ENCODE data around the gene FOXF1. TPM values are rescaled to one million over a fixed set of nuclear protein-coding genes. Genes with fewer than 3 reads are reported as not detected.

The FOXF1 gene
- total RNA-seq, 1 donor from 2014 or later = not detected

- no peaks in the 10 kb centered on the region for H3K36me3 ChIP-seq
Measured at GRCh38 chr16:86534779-86535615, 24.7 kb downstream of the FOXF1 start.

DNA sequence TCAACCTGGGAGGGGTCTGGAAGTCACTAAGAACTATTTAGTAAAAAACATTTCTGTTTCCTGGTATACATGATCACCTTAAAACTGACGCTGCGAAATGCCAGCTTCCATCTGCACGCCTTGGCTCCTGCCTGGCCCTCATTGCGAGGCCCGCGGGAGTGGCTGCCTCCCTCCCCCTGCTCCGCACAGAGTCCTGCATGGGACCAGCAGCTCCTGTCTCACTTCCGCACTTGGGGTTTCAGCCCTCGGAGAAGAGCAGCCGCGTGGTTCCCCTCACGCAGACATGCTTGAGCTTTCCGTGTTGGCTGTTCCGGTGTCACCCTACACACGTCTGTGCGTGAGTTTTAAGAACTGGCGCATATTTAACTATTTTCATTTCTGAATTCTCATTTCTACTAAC, 26.3 kb downstream of the FOXF1 start:
- Histone ChIP-seq H2AFZ (replicated peaks) (no peak overlapping the region), H3K4me1 (no peaks in the 10 kb centered on the region), H3K27ac (no peak overlapping the region), H3K27me3 (no peaks in the 10 kb centered on the region), H3K9me3 (ENCODE audit: low read depth) (no peaks in the 10 kb centered on the region), H3K4me2 (no peak overlapping the region), H3K79me2 (ENCODE audit: low read depth) (no peaks in the 10 kb centered on the region), H3K4me3 (no peak overlapping the region), H4K20me1 (ENCODE audit: low read depth) (peaks cover 3% of the 10 kb centered on the region), H3F3A (ENCODE audit: low read depth) (no peaks in the 10 kb centered on the region), H3K36me3 (no peaks in the 10 kb centered on the region), H3K9ac (no peak overlapping the region)
- H3K9me3 Mint-ChIP-seq = no peaks in the 10 kb centered on the region
- peaks cover 2% of the 10 kb centered on the region for H3K27me3 Mint-ChIP-seq (ENCODE audit: insufficient read depth, low read depth)
- H3K4me3 Mint-ChIP-seq = no peak overlapping the region
- no peaks in the 10 kb centered on the region for H3K36me3 Mint-ChIP-seq
- TF ChIP-seq, protein P1, sequence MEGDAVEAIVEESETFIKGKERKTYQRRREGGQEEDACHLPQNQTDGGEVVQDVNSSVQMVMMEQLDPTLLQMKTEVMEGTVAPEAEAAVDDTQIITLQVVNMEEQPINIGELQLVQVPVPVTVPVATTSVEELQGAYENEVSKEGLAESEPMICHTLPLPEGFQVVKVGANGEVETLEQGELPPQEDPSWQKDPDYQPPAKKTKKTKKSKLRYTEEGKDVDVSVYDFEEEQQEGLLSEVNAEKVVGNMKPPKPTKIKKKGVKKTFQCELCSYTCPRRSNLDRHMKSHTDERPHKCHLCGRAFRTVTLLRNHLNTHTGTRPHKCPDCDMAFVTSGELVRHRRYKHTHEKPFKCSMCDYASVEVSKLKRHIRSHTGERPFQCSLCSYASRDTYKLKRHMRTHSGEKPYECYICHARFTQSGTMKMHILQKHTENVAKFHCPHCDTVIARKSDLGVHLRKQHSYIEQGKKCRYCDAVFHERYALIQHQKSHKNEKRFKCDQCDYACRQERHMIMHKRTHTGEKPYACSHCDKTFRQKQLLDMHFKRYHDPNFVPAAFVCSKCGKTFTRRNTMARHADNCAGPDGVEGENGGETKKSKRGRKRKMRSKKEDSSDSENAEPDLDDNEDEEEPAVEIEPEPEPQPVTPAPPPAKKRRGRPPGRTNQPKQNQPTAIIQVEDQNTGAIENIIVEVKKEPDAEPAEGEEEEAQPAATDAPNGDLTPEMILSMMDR (IDR thresholded peaks at IDR 0.05) = no peak
- TF ChIP-seq EZH2phosphoT487 (IDR thresholded peaks at IDR 0.05) = no peak
- TF ChIP-seq EZH2 (IDR thresholded peaks at IDR 0.05) = no peak
- peaks cover 12% of the 10 kb centered on the region for H3K4me1 Mint-ChIP-seq
- DNase-seq (ENCODE audit: low spot score) = no peak
- no peak overlapping the region for H3K27ac Mint-ChIP-seq

More at GRCh38 chr16:86534779-86535615, 24.7 kb downstream of the FOXF1 start:
- Mint-ChIP-seq H3K4me3 (no peak overlapping the region), H3K4me1 (peaks cover 12% of the 10 kb centered on the region), H3K27ac (no peak overlapping the region), H3K36me3 (no peaks in the 10 kb centered on the region), H3K27me3 (ENCODE audit: insufficient read depth, low read depth) (peaks cover 2% of the 10 kb centered on the region), H3K9me3 (no peaks in the 10 kb centered on the region)
- no peaks in the 10 kb centered on the region for H3K27me3 ChIP-seq
- peaks cover 3% of the 10 kb centered on the region for H4K20me1 ChIP-seq (ENCODE audit: low read depth)
- no peak overlapping the region for H3K27ac ChIP-seq
- H3K9me3 ChIP-seq (ENCODE audit: low read depth) = no peaks in the 10 kb centered on the region
- H3K4me3 ChIP-seq = no peak overlapping the region
- H3K79me2 ChIP-seq (ENCODE audit: low read depth) = no peaks in the 10 kb centered on the region
- H3K4me2 ChIP-seq = no peak overlapping the region
- TF ChIP-seq, protein P1 (IDR thresholded peaks at IDR 0.05) = no peak
- TF ChIP-seq EZH2phosphoT487 (IDR thresholded peaks at IDR 0.05) (no peak), EZH2 (IDR thresholded peaks at IDR 0.05) (no peak)
- no peak overlapping the region for H2AFZ ChIP-seq (replicated peaks)
- H3K4me1 ChIP-seq = no peaks in the 10 kb centered on the region
- H3K9ac ChIP-seq = no peak overlapping the region
- H3F3A ChIP-seq (ENCODE audit: low read depth) = no peaks in the 10 kb centered on the region
- no peak for DNase-seq (ENCODE audit: low spot score)

- Histone ChIP-seq H3K4me3 (no peak overlapping the region), H3K4me1 (no peaks in the 10 kb centered on the region), H3K36me3 (no peaks in the 10 kb centered on the region), H2AFZ (replicated peaks) (no peak overlapping the region), H3K27me3 (no peaks in the 10 kb centered on the region), H3K27ac (no peak overlapping the region), H4K20me1 (ENCODE audit: low read depth) (peaks cover 5% of the 10 kb centered on the region), H3K9ac (no peak overlapping the region), H3K4me2 (no peak overlapping the region), H3F3A (ENCODE audit: low read depth) (no peaks in the 10 kb centered on the region), H3K79me2 (ENCODE audit: low read depth) (no peaks in the 10 kb centered on the region), H3K9me3 (ENCODE audit: low read depth) (no peaks in the 10 kb centered on the region)
- no peak overlapping the region for H3K4me3 Mint-ChIP-seq
- no peaks in the 10 kb centered on the region for H3K36me3 Mint-ChIP-seq
- no peak for TF ChIP-seq EZH2 (IDR thresholded peaks at IDR 0.05)
- TF ChIP-seq, protein P1 (IDR thresholded peaks at IDR 0.05) = no peak
- TF ChIP-seq EZH2phosphoT487 (IDR thresholded peaks at IDR 0.05) = no peak
- no peak for DNase-seq (ENCODE audit: low spot score)
- peaks cover 16% of the 10 kb centered on the region for H3K4me1 Mint-ChIP-seq
- H3K27me3 Mint-ChIP-seq (ENCODE audit: insufficient read depth, low read depth) = peaks cover 2% of the 10 kb centered on the region
- H3K27ac Mint-ChIP-seq = no peak overlapping the region
- H3K9me3 Mint-ChIP-seq = no peaks in the 10 kb centered on the region
Measured at GRCh38 chr16:86537486-86537885, 27.2 kb downstream of the FOXF1 start.

Measured in neural progenitor cell (in vitro differentiated cells).